DOHH2 (cell line): ENCODE data around the gene ZNF770.
"Not testable (repeated sequence)": the region's sequence is repeated elsewhere in the genome, so short reads cannot be mapped to it uniquely, and the experiment has no call there.

Experiments used
- EZH2phosphoT487 ChIP-seq: fragments of 200-600 bp; sonication (generic); IDR thresholded peaks from 2 replicates; pipeline ENCODE4 v1.6.1; 2017; ENCODE audit warnings: borderline replicate concordance, mild to moderate bottlenecking, antibody characterized with exemption, low read length, moderate library complexity, mixed read lengths
- TF ChIP-seq, protein P1 (sequence below): fragments of 200-600 bp; sonication (generic); IDR thresholded peaks from one replicate; pipeline ENCODE4 v1.5.1; 2014; ENCODE audit warnings: antibody characterized with exemption, mild to moderate bottlenecking, low read depth, low read length; ENCODE audit not compliant: poor library complexity, severe bottlenecking

DNA sequence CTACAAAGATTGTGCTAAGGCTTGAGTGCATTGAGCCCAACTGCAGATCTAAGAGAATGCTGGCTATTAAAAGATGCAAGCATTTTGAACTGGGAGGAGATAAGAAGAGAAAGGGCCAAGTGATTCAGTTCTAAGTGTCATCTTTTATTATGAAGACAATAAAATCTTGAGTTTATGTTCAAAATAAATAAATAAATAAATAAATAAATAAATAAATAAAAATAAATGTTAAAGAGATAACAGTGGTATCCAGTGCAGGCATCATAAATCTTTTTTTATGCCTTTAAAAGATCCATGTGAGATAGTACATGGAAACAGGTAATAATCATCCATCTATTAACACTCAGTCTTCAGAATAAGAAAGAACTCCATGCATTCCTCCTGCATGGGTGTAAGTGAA, 44.8 kb downstream of the ZNF770 start:
- TF ChIP-seq, protein P1, sequence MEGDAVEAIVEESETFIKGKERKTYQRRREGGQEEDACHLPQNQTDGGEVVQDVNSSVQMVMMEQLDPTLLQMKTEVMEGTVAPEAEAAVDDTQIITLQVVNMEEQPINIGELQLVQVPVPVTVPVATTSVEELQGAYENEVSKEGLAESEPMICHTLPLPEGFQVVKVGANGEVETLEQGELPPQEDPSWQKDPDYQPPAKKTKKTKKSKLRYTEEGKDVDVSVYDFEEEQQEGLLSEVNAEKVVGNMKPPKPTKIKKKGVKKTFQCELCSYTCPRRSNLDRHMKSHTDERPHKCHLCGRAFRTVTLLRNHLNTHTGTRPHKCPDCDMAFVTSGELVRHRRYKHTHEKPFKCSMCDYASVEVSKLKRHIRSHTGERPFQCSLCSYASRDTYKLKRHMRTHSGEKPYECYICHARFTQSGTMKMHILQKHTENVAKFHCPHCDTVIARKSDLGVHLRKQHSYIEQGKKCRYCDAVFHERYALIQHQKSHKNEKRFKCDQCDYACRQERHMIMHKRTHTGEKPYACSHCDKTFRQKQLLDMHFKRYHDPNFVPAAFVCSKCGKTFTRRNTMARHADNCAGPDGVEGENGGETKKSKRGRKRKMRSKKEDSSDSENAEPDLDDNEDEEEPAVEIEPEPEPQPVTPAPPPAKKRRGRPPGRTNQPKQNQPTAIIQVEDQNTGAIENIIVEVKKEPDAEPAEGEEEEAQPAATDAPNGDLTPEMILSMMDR, result not testable (repeated sequence)
- not testable (repeated sequence) for TF ChIP-seq EZH2phosphoT487
